22Rv1 (cell line): ENCODE data around the gene FCSK.

Experiments
- H3K27ac ChIP-seq: fragments of 450-650 bp; 2 replicates; pipeline ENCODE4 v1.5.1; 2017
- CTCF ChIP-seq: fragments of 450-650 bp; IDR thresholded peaks from 2 replicates; pipeline ENCODE4 v1.5.1; 2017; ENCODE audit warnings: mild to moderate bottlenecking
- ZFX ChIP-seq: fragments of 450-650 bp; IDR thresholded peaks from 2 replicates; pipeline ENCODE4 v1.6.1; 2017; ENCODE audit warnings: antibody characterized with exemption, borderline replicate concordance

The FCSK gene

GRCh38 chr16:70418274-70418992 lies 36.0 kb upstream of the FCSK start:
- H3K27ac ChIP-seq, result no peak overlapping the region
- TF ChIP-seq ZFX (no peak), CTCF (no peak)

DNA sequence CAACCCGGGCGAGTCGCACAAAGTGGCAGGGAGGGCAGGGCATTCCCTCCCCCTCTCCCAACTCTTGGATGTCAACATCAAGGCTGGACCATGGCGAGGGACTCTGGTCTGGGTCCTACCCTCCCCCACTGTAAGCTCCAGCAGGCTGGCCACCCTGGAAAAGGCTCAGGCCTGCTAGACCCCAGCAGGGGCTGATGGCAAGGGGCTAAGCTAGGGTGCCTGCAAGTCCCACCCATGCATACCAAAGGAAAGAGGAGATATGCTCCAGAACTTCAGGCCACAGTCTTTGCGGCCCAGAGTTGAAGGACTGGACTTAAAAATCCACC lies 35.4 kb upstream of the FCSK start:
- no peak for TF ChIP-seq ZFX
- no peak for TF ChIP-seq CTCF
- H3K27ac ChIP-seq, result no peak overlapping the region

- H3K27ac ChIP-seq, result no peak overlapping the region
- TF ChIP-seq ZFX (no peak), CTCF (no peak)
Observed at GRCh38 chr16:70419384-70420327, 34.7 kb upstream of the FCSK start.

DNA sequence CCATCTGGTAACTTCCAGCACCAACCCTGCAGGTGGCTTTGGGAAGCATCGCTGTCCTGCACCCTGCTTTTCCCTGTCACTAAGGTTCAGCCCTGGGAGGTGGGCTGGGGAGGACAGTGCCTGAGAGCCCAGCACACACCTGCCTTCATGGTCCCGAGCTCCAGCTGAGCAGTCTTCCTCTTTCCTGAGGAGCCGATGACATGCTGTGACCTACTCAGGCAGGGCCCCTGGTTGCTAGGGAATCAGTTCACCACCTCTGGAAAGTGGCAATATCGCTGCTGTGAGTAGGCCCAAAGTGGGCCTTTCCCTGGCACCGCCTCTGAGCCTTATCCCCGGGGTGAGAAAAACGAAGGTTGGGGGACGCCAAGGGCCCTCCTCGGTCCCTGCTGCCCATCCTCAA lies 33.4 kb upstream of the FCSK start:
- no peak overlapping the region for H3K27ac ChIP-seq

GRCh38 chr16:70421473-70422311 lies 32.7 kb upstream of the FCSK start:
- TF ChIP-seq CTCF (no peak), ZFX (no peak)
- no peak overlapping the region for H3K27ac ChIP-seq

More for the DNA sequence above, 33.4 kb upstream of the FCSK start:
- no peak for TF ChIP-seq CTCF

- TF ChIP-seq CTCF, result no peak
- no peak for TF ChIP-seq ZFX
- H3K27ac ChIP-seq, result no peak overlapping the region
Observed at GRCh38 chr16:70422543-70422942, 31.9 kb upstream of the FCSK start.
